PFSK-1 (cell line): ENCODE data around the gene HJURP.

Experiments used
- FOXP2 ChIP-seq: optimal IDR thresholded peaks from 2 replicates; pipeline ENCODE3; 2011; ENCODE audit warnings: borderline replicate concordance, control low read depth, inconsistent platforms; ENCODE audit not compliant: insufficient read depth; ENCODE audit errors: extremely low read length, extremely low read depth
- POLR2AphosphoS5 ChIP-seq: IDR thresholded peaks from 2 replicates; pipeline ENCODE4 v1.6.1; 2012; ENCODE audit warnings: low read depth, mild to moderate bottlenecking, control low read depth, low read length, moderate library complexity
- REST ChIP-seq, 2 experiments: IDR thresholded peaks; 2 replicates each; pipeline versions ENCODE4 v1.6.1 to v1.8.0; 2011 to 2012; ENCODE audit warnings: low read depth in 2 of 2, low read length in 2 of 2, control low read depth in 1 of 2, inconsistent platforms in 1 of 2, mild to moderate bottlenecking in 1 of 2, moderate library complexity in 1 of 2; ENCODE audit not compliant: insufficient read depth in 1 of 2
- SIN3A ChIP-seq: IDR thresholded peaks from 2 replicates; pipeline ENCODE4 v1.6.1; 2012; ENCODE audit warnings: mild to moderate bottlenecking, low read length, moderate library complexity, borderline replicate concordance; ENCODE audit not compliant: insufficient read depth
- TAF1 ChIP-seq: IDR thresholded peaks from 2 replicates; pipeline ENCODE4 v1.6.1; 2012; ENCODE audit warnings: low read length, control low read depth, borderline replicate concordance; ENCODE audit not compliant: insufficient read depth

- no peak for TF ChIP-seq FOXP2
- TF ChIP-seq TAF1 = no peak
- TF ChIP-seq REST (IDR thresholded peaks at IDR 0.05; ENCODE audit: insufficient read depth in 1 of 2, low read depth in 2 of 2, low read length in 2 of 2) = no peak
- no peak for TF ChIP-seq POLR2AphosphoS5
- no peak for TF ChIP-seq SIN3A
Observed at GRCh38 chr2:233862261-233862768, 8.0 kb upstream of the HJURP start.
